ENCODE data around the gene FAM168A. TPM values are rescaled to one million over a fixed set of nuclear protein-coding genes. Genes with fewer than 3 reads are reported as not detected.

The FAM168A gene
- total and polyA plus RNA-seq, 3 donors from 2014 or later, result 20.1 to 30.2 (median 29.8) TPM

DNA sequence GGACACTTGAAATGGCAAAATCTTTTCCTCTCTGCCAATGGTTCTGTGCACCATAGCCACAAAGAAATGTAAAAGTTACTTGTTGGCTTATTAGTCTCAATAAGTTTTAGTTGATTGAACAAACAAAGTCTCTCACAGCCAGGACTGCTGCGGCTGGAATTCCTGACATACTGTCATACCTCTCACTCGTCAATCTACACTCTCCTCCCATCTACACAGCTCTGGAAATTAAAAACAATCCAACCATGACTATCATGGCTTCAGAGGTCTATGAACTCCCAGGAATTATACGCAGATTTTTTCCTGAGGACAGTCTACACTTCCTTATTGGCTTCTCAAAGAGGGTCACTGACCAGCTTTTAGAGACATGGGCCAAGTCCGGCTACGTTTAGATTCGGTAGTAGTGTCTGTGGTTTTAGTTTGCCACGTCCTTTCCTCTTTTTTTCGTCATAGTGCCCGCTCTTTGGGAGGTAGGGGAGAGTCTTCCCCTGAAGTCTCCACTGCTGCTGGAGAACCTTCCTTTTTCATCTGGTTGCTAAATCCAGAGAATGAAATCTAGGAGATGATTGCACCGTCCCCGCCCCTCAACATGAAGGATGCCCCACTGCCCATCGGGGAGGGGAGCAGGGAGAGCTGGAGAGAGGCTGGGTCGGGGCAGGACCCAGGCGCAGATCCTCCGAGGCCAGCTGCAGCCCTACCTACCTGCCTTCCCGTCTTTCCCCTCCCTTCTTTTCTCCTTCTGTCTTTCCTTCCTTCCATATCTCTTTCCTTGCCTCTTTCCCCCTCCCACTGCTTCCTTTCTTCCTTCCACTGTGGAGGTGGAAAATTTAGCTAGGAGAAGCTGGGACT, 47.4 kb upstream of the FAM168A start:
- WGBS, 2 donors, result 38 to 42% methylated on average over 12 to 16 of the region's 16 CpGs
- Histone ChIP-seq H3K9me3 (no peaks in the 10 kb centered on the region), H3K36me3 (ENCODE audit: low read depth, missing control alignments) (no peaks in the 10 kb centered on the region), H3K27ac (no peak overlapping the region), H3K4me1 (peaks cover 13% of the 10 kb centered on the region), H3K27me3 (no peaks in the 10 kb centered on the region), H3K4me3 (peak overlapping the region in 1 of 2 donors; percentile 23)
- TF ChIP-seq, protein P1, sequence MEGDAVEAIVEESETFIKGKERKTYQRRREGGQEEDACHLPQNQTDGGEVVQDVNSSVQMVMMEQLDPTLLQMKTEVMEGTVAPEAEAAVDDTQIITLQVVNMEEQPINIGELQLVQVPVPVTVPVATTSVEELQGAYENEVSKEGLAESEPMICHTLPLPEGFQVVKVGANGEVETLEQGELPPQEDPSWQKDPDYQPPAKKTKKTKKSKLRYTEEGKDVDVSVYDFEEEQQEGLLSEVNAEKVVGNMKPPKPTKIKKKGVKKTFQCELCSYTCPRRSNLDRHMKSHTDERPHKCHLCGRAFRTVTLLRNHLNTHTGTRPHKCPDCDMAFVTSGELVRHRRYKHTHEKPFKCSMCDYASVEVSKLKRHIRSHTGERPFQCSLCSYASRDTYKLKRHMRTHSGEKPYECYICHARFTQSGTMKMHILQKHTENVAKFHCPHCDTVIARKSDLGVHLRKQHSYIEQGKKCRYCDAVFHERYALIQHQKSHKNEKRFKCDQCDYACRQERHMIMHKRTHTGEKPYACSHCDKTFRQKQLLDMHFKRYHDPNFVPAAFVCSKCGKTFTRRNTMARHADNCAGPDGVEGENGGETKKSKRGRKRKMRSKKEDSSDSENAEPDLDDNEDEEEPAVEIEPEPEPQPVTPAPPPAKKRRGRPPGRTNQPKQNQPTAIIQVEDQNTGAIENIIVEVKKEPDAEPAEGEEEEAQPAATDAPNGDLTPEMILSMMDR (IDR thresholded peaks at IDR 0.05), result no peak
- no peak for TF ChIP-seq POLR2A (IDR thresholded peaks at IDR 0.05)
- intact Hi-C loops (cut with DNase I; ENCODE audit: low total_unique reads), result no loop called here
- no peak for DNase-seq

DNA sequence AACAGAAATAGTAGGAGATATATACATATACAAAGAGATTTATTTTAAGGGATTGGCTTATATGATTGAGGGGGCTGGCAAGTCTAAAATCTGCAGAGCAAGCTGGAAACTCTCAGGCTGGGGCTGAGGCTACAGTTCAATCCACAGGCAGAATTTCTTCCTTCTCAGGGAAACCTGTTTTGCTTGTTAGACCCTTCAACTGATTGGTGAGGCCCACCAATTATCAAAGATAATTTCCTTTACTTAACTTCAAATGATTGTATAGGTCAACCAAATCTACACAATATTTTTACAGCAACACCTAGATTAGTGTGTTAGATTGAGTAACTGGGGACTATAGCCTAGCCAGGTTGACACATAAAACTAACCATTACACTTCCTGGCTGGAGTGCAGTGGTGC, 43.8 kb upstream of the FAM168A start:
- TF ChIP-seq, protein P1 (IDR thresholded peaks at IDR 0.05), result no peak
- TF ChIP-seq POLR2A (IDR thresholded peaks at IDR 0.05), result no peak
- Histone ChIP-seq H3K4me3 (no peak overlapping the region), H3K27ac (no peak overlapping the region), H3K36me3 (ENCODE audit: low read depth, missing control alignments) (no peaks in the 10 kb centered on the region), H3K4me1 (peaks cover 4% of the 10 kb centered on the region), H3K27me3 (no peaks in the 10 kb centered on the region), H3K9me3 (no peaks in the 10 kb centered on the region)
- intact Hi-C loops (cut with DNase I; ENCODE audit: low total_unique reads), result no loop called here
- DNase-seq, result no peak

- Histone ChIP-seq H3K36me3 (ENCODE audit: low read depth, missing control alignments) (no peaks in the 10 kb centered on the region), H3K9me3 (no peaks in the 10 kb centered on the region), H3K4me1 (no peaks in the 10 kb centered on the region), H3K4me3 (no peak overlapping the region), H3K27me3 (no peaks in the 10 kb centered on the region), H3K27ac (no peak overlapping the region)
- TF ChIP-seq, protein P1 (IDR thresholded peaks at IDR 0.05), result no peak
- no peak for TF ChIP-seq POLR2A (IDR thresholded peaks at IDR 0.05)
- WGBS, 2 donors, result 65 to 79% methylated on average over 2 of the region's 2 CpGs
- no peak for DNase-seq
- intact Hi-C loops (cut with DNase I; ENCODE audit: low total_unique reads), result no loop called here
Measured at GRCh38 chr11:73640592-73640991, 42.7 kb upstream of the FAM168A start.

DNA sequence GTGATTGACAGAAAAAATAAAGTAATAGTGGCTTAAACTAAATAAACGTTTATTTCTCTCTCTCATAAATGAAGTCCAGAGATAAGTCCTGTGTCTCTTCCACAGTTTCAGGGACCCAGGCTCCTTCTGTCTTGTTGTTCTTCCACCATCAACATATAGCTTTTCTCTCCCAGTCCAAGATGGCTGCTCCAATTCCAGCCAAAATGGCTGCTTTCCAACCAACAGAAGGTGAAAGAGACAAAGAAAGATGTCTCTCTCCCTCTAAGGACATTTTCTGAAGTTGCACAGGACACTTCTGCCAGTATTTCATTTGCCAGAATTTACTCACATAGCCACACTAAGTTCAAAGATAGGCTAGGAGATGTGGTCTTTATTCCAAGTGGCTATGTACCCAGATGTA, 39.1 kb upstream of the FAM168A start:
- H3K36me3 ChIP-seq (ENCODE audit: low read depth, missing control alignments), result no peaks in the 10 kb centered on the region
- no peak overlapping the region for H3K4me3 ChIP-seq
- intact Hi-C loops (cut with DNase I; ENCODE audit: low total_unique reads), result no loop called here
- TF ChIP-seq, protein P1 (IDR thresholded peaks at IDR 0.05), result no peak
- no peak for TF ChIP-seq POLR2A (IDR thresholded peaks at IDR 0.05)
- H3K9me3 ChIP-seq, result no peaks in the 10 kb centered on the region
- H3K4me1 ChIP-seq, result no peaks in the 10 kb centered on the region
- WGBS, 2 donors, result 50 to 68% methylated on average over 1 of the region's 1 CpG
- no peak overlapping the region for H3K27ac ChIP-seq
- H3K27me3 ChIP-seq, result no peaks in the 10 kb centered on the region
- no peak for DNase-seq

GRCh38 chr11:73636249-73636648, 38.3 kb upstream of the FAM168A start:
- TF ChIP-seq, protein P1 (IDR thresholded peaks at IDR 0.05), result no peak
- TF ChIP-seq POLR2A (IDR thresholded peaks at IDR 0.05), result no peak
- Histone ChIP-seq H3K27me3 (no peaks in the 10 kb centered on the region), H3K36me3 (ENCODE audit: low read depth, missing control alignments) (no peaks in the 10 kb centered on the region), H3K4me1 (no peaks in the 10 kb centered on the region), H3K27ac (no peak overlapping the region), H3K9me3 (no peaks in the 10 kb centered on the region), H3K4me3 (no peak overlapping the region)
- 94% methylated on average over 5 of the region's 5 CpGs for WGBS, 2 donors
- no peak for DNase-seq
- intact Hi-C loops (cut with DNase I; ENCODE audit: low total_unique reads), result no loop called here
